GM11168 (cell line): Measurements from ENCODE around the gene C1orf52.

Experiments used
- in situ Hi-C: fragments of 300-500 bp; cut with MboI; formaldehyde crosslinking; loops from one replicate; pipeline ENCODE4 v1.12.0; 2022; ENCODE audit warnings: low sequenced_read_pairs; ENCODE audit not compliant: unreplicated experiment

Gene C1orf52

DNA sequence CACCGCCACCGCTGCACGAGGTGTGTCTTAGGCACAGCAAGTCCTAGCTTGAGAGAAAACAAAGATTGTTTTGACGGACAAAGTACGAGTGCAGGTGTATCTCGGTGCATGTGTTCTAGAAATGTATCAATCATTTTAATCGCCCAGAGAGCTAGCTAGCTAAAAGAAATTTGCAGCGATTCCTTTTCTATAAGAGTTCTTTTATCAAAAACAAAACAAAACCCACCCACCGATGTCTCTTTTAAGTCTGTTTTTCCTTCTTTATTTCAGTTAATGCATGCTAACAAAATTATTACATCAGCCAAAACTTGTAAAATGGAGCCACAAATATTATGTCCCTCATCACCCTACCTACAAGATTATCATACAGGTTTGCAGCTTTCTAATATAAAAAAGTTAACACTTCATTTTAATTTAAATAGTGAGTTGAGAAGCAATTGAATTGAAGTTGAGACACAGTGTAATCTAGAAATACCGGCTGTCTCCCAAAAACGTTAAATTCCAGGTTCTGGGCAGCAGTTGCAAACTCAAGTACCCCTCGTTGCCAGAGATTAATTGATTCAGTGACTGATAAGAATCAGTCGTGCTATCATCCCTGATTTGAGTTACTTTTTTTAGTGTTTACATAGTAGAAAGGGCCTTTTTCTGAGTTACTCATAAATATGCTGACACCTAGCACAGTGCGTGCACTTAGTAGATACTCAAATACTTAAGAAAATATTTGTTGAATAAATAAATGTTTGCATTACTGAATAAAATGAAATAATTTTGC, 57.2 kb downstream of the C1orf52 start:
- in situ Hi-C loops: no loop called here

- in situ Hi-C loops: no loop called here
These were observed 57.9 kb downstream of the C1orf52 start for GRCh38 chr1:85201340-85202091.

- in situ Hi-C loops: no loop called here
These were observed 58.8 kb downstream of the C1orf52 start, which contains the start of gene SYDE2 for GRCh38 chr1:85200463-85201339. SYDE2 (minus strand) TSS chr1:85201016; CDS start chr1:85200996, 20 bp downstream.
